Gastrocnemius medialis (tissue), 4 donors: ENCODE results near the gene COA1. TPM values are rescaled to one million over a fixed set of nuclear protein-coding genes. Genes with fewer than 3 reads are reported as not detected.

Experiments
- ATAC-seq, 2 donors: fragments of 150-250 bp; one replicate each; pipeline ENCODE4 v1.9.1; 2016
- DNase-seq, 2 donors: peaks; one replicate each; pipeline ENCODE4 v3.0.0-alpha.2; 2019
- H3K27ac ChIP-seq, 4 donors: fragments of 200-600 bp; sonication (generic); 1 replicate in 1 of 4; 2 replicates in 3 of 4; pipeline ENCODE4 v1.5.1; 2016 to 2018; ENCODE audit warnings: mild to moderate bottlenecking in 2 of 4, moderate library complexity in 1 of 4
- H3K27me3 ChIP-seq, 3 donors: fragments of 200-600 bp; sonication (generic) in 2 of 3; 1 replicate in 1 of 3; 2 replicates in 2 of 3; pipeline versions ENCODE4 v1.5.1 to v1.6.0; 2016 to 2019; ENCODE audit warnings: mild to moderate bottlenecking in 1 of 3, moderate library complexity in 1 of 3
- H3K36me3 ChIP-seq, 2 donors: fragments of 200-600 bp; sonication (generic) in 1 of 2; one replicate each; pipeline ENCODE4 v1.5.1; 2017 to 2018
- H3K4me1 ChIP-seq, 2 donors: fragments of 200-600 bp; sonication (generic) in 1 of 2; one replicate each; pipeline ENCODE4 v1.5.1; 2016 to 2017; ENCODE audit warnings: mild to moderate bottlenecking in 2 of 2
- H3K4me3 ChIP-seq, 4 donors: fragments of 200-600 bp; sonication (generic) in 3 of 4; 1 replicate in 1 of 4; 2 replicates in 3 of 4; pipeline ENCODE4 v1.5.1; 2016 to 2019; ENCODE audit warnings: mild to moderate bottlenecking in 2 of 4
- H3K9me3 ChIP-seq, 3 donors: fragments of 200-600 bp; sonication (generic) in 2 of 3; 1 replicate in 1 of 3; 2 replicates in 2 of 3; pipeline ENCODE4 v1.5.1; 2016 to 2019
- CTCF ChIP-seq, 5 experiments: fragments of 450-650 bp in 3 of 5; fragments of 200-600 bp in 2 of 5; sonication (generic) in 2 of 5; IDR thresholded peaks in 4 of 5; conservative IDR thresholded peaks in 1 of 5; 1 replicate in 4 of 5; 2 replicates in 1 of 5; pipeline ENCODE4 v1.5.1; 2016 to 2019; ENCODE audit warnings: antibody characterized with exemption in 5 of 5, mild to moderate bottlenecking in 3 of 5, moderate library complexity in 3 of 5
- POLR2A ChIP-seq, 2 donors: fragments of 450-650 bp; IDR thresholded peaks; one replicate each; pipeline ENCODE4 v1.6.1; 2017; ENCODE audit warnings: antibody characterized with exemption in 2 of 2, mild to moderate bottlenecking in 2 of 2, moderate library complexity in 2 of 2
- in situ Hi-C, 4 donors: fragments of 200-750 bp; cut with MboI; loops; one replicate each; pipeline versions ENCODE4 v1.15.0 to v1.8.0; 2017; ENCODE audit warnings: low sequenced_read_pairs in 4 of 4
- intact Hi-C: fragments of 100-400 bp; cut with DNase I; formaldehyde crosslinking; loops from one replicate; pipeline ENCODE4 v1.15.1; 2023; ENCODE audit warnings: low total_unique reads
- total RNA-seq, 4 donors: library from RNA; depleted of rRNA; stranded (reverse); fragments of >200 nt; gene quantifications; one replicate each; pipeline versions ENCODE4 v1.1.0 to v1.2.3, GENCODE V29; 2016

COA1 gene
- total RNA-seq, 4 donors from 2014 or later: 34.9 to 55.2 (median 49.3) TPM

GRCh38 chr7:43767311-43767710 is 38.0 kb upstream of the COA1 start:
- intact Hi-C loops: no loop called here

GRCh38 chr7:43766564-43766963 is 37.2 kb upstream of the COA1 start:
- Histone ChIP-seq H3K4me1 (peaks cover 18 to 20% of the 10 kb centered on the region in 2 donors), H3K36me3 (no peaks in the 10 kb centered on the region), H3K9me3 (no peaks in the 10 kb centered on the region), H3K4me3 (no peak overlapping the region), H3K27me3 (no peaks in the 10 kb centered on the region), H3K27ac (no peak overlapping the region)
- in situ Hi-C loops (no loop called here), intact Hi-C loops (no loop called here)
- no peak for TF ChIP-seq CTCF (IDR thresholded peaks at IDR 0.05 in 4 of 5, conservative IDR thresholded peaks at IDR 0.05 in 1 of 5)
- no peak for TF ChIP-seq POLR2A (IDR thresholded peaks at IDR 0.05)
- ATAC-seq (no peak), DNase-seq (no peak)

More at GRCh38 chr7:43767311-43767710, 38.0 kb upstream of the COA1 start:
- Histone ChIP-seq H3K9me3 (no peaks in the 10 kb centered on the region), H3K4me3 (no peak overlapping the region), H3K27ac (no peak overlapping the region), H3K36me3 (no peaks in the 10 kb centered on the region), H3K27me3 (no peaks in the 10 kb centered on the region), H3K4me1 (peaks cover 17 to 18% of the 10 kb centered on the region in 2 donors)
- in situ Hi-C loops: no loop called here
- no peak for ATAC-seq
- no peak for DNase-seq
- no peak for TF ChIP-seq POLR2A (IDR thresholded peaks at IDR 0.05)
- TF ChIP-seq CTCF (IDR thresholded peaks at IDR 0.05 in 4 of 5, conservative IDR thresholded peaks at IDR 0.05 in 1 of 5): no peak

- Histone ChIP-seq H3K9me3 (no peaks in the 10 kb centered on the region), H3K27me3 (no peaks in the 10 kb centered on the region), H3K36me3 (no peaks in the 10 kb centered on the region), H3K27ac (peak overlapping the region in 2 of 4 donors; percentile 23 to 33), H3K4me3 (peak overlapping the region in 1 of 4 donors; percentile 23), H3K4me1 (peaks cover 18 to 22% of the 10 kb centered on the region in 2 donors)
- in situ Hi-C loops (no loop called here), intact Hi-C loops (no loop called here)
- TF ChIP-seq POLR2A (IDR thresholded peaks at IDR 0.05) (no peak), CTCF (IDR thresholded peaks at IDR 0.05 in 4 of 5, conservative IDR thresholded peaks at IDR 0.05 in 1 of 5) (no peak)
- ATAC-seq (peak; percentile 41 to 42), DNase-seq (no peak)
Measured at GRCh38 chr7:43764807-43765491, 35.6 kb upstream of the COA1 start.

GRCh38 chr7:43764039-43764761 is 34.9 kb upstream of the COA1 start:
- peak in 1 of 2 donors; percentile 33 for ATAC-seq
- Histone ChIP-seq H3K27me3 (no peaks in the 10 kb centered on the region), H3K4me3 (peak overlapping the region in 2 of 4 donors; percentile 17 to 23), H3K27ac (peak overlapping the region in 3 of 4 donors; percentile 2 to 33 (median 23)), H3K36me3 (no peaks in the 10 kb centered on the region), H3K4me1 (peaks cover 22 to 27% of the 10 kb centered on the region in 2 donors), H3K9me3 (no peaks in the 10 kb centered on the region)
- DNase-seq: no peak
- in situ Hi-C loops: no loop called here
- no peak for TF ChIP-seq POLR2A (IDR thresholded peaks at IDR 0.05)
- TF ChIP-seq CTCF (IDR thresholded peaks at IDR 0.05 in 4 of 5, conservative IDR thresholded peaks at IDR 0.05 in 1 of 5): no peak
- intact Hi-C loops: no loop called here
